GM23338 (cell line): ENCODE results near the gene SESN3. TPM values are rescaled to one million over a fixed set of nuclear protein-coding genes. Genes with fewer than 3 reads are reported as not detected.

Experiments used
- ATAC-seq: fragments of 200-7000 bp; cut with Tn5 transposase; 3 replicates; pipeline ENCODE4 v1.9.1; 2020
- DNase-seq: peaks from one replicate; pipeline ENCODE4 v3.0.0-alpha.2; 2015; ENCODE audit warnings: low spot score
- H2AFZ ChIP-seq: fragments of 200-600 bp; sonication (generic); 2 replicates; pipeline ENCODE4 v1.8.0; 2016; ENCODE audit warnings: antibody characterized with exemption, mild to moderate bottlenecking, moderate library complexity
- H3F3A ChIP-seq: fragments of 200-600 bp; sonication (generic); replicated peaks from 2 replicates; pipeline ENCODE4 v1.8.0; 2017; ENCODE audit warnings: antibody characterized with exemption, mixed run types, low read depth
- H3K27ac ChIP-seq: fragments of 200-600 bp; sonication (generic); 2 replicates; pipeline ENCODE4 v1.6.1; 2016; ENCODE audit warnings: low read depth
- H3K27me3 ChIP-seq: fragments of 200-600 bp; sonication (generic); 2 replicates; pipeline ENCODE4 v1.8.0; 2016; ENCODE audit warnings: mild to moderate bottlenecking, mixed run types, moderate library complexity; ENCODE audit not compliant: insufficient read depth
- H3K36me3 ChIP-seq: fragments of 200-600 bp; sonication (generic); 2 replicates; pipeline ENCODE4 v1.8.0; 2016; ENCODE audit warnings: mild to moderate bottlenecking; ENCODE audit not compliant: insufficient read depth
- H3K4me1 ChIP-seq: fragments of 200-600 bp; sonication (generic); 2 replicates; pipeline ENCODE4 v1.8.0; 2016; ENCODE audit warnings: mild to moderate bottlenecking, moderate library complexity; ENCODE audit not compliant: insufficient read depth
- H3K4me2 ChIP-seq: fragments of 200-600 bp; sonication (generic); 2 replicates; pipeline ENCODE4 v1.7.1; 2017; ENCODE audit warnings: mixed run types
- H3K4me3 ChIP-seq: fragments of 200-600 bp; sonication (generic); 2 replicates; pipeline ENCODE4 v1.6.1; 2016; ENCODE audit warnings: mixed run types
- H3K79me2 ChIP-seq: fragments of 200-600 bp; sonication (generic); replicated peaks from 2 replicates; pipeline ENCODE4 v1.8.0; 2017; ENCODE audit warnings: mild to moderate bottlenecking; ENCODE audit not compliant: insufficient read depth
- H3K9me2 ChIP-seq: fragments of 200-600 bp; sonication (generic); 2 replicates; pipeline ENCODE4 v1.8.0; 2017; ENCODE audit not compliant: insufficient read depth
- H4K20me1 ChIP-seq: fragments of 200-600 bp; sonication (generic); replicated peaks from 2 replicates; pipeline ENCODE4 v1.8.0; 2017; ENCODE audit warnings: mild to moderate bottlenecking; ENCODE audit not compliant: insufficient read depth
- H3K27ac Mint-ChIP-seq: 2 replicates; pipeline ENCODE4 v1.8.0; 2020; ENCODE audit warnings: inconsistent platforms, mild to moderate bottlenecking, moderate library complexity, mixed read lengths
- H3K27me3 Mint-ChIP-seq: 3 replicates; pipeline ENCODE4 v1.8.0; 2022; ENCODE audit warnings: low read depth, mild to moderate bottlenecking, moderate library complexity, mixed read lengths, inconsistent platforms; ENCODE audit not compliant: insufficient read depth, poor library complexity
- H3K36me3 Mint-ChIP-seq: 3 replicates; pipeline ENCODE4 v1.8.0; 2021; ENCODE audit warnings: low read depth, mild to moderate bottlenecking, inconsistent platforms, moderate library complexity, mixed read lengths
- H3K4me1 Mint-ChIP-seq: 3 replicates; pipeline ENCODE4 v1.8.0; 2020; ENCODE audit warnings: mild to moderate bottlenecking, inconsistent platforms, mixed read lengths
- H3K4me3 Mint-ChIP-seq: 3 replicates; pipeline ENCODE4 v1.8.0; 2021; ENCODE audit warnings: moderate library complexity, mild to moderate bottlenecking, inconsistent platforms, mixed read lengths
- H3K9me3 Mint-ChIP-seq: 3 replicates; pipeline ENCODE4 v1.8.0; 2020; ENCODE audit warnings: moderate library complexity, mild to moderate bottlenecking, inconsistent platforms, mixed read lengths
- CREB1 ChIP-seq: fragments of 250-450 bp; sonication (Bioruptor Pico); IDR thresholded peaks from 2 replicates; pipeline ENCODE4 v1.5.0; 2020; ENCODE audit warnings: low read depth, mild to moderate bottlenecking, moderate library complexity
- CTCF ChIP-seq, 2 experiments: fragments of 200-600 bp in 1 of 2; sonication (generic) in 1 of 2; conservative IDR thresholded peaks; 2 replicates each; pipeline versions ENCODE4 v1.5.1 to v1.6.1; 2016 to 2017; ENCODE audit warnings: antibody characterized with exemption in 2 of 2, low read depth in 2 of 2, mild to moderate bottlenecking in 2 of 2, moderate library complexity in 1 of 2
- ETS1 ChIP-seq: IDR thresholded peaks from 2 replicates; pipeline ENCODE4 v1.6.1; 2016; ENCODE audit warnings: antibody characterized with exemption
- EZH2 ChIP-seq: fragments of 200-600 bp; sonication (generic); IDR thresholded peaks from one replicate; pipeline ENCODE4 v1.8.0; 2017; ENCODE audit warnings: antibody characterized with exemption, mild to moderate bottlenecking, low read depth; ENCODE audit not compliant: unreplicated experiment
- polyA plus RNA-seq: library from polyadenylated mRNA; unstranded; fragments of >200 nt; fragmentation: Nextera tagmentation; extraction: Ambion mirVana; gene quantifications from 2 replicates; pipeline ENCODE4 v1.2.1, GENCODE V29; 2016
- total RNA-seq: library from RNA; depleted of rRNA; stranded (reverse); fragments of >200 nt; shearing (Covaris generic); gene quantifications from 2 replicates; pipeline ENCODE4 v1.2.3, GENCODE V29; 2014
- TF ChIP-seq, protein P1 (sequence below): fragments of 250-450 bp; sonication (Bioruptor Pico); IDR thresholded peaks from 2 replicates; pipeline ENCODE4 v1.5.0; 2020; ENCODE audit warnings: mild to moderate bottlenecking, moderate library complexity

Gene SESN3
- total and polyA plus RNA-seq, 2 experiments from 2014 or later = 5.5 to 30.5 TPM

- H3F3A ChIP-seq = no peaks in the 10 kb centered on the region
- ATAC-seq = no peak
- no peak overlapping the region for H3K4me3 Mint-ChIP-seq
- no peak overlapping the region for H2AFZ ChIP-seq
- no peaks in the 10 kb centered on the region for H3K36me3 Mint-ChIP-seq
- peaks cover 5% of the 10 kb centered on the region; the same call in 1 of the 2 replicates for H3K9me2 ChIP-seq
- H3K9me3 Mint-ChIP-seq = no peaks in the 10 kb centered on the region
- H3K27ac Mint-ChIP-seq = no peak overlapping the region
- no peaks in the 10 kb centered on the region; the same call in 1 of the 2 replicates for H3K36me3 ChIP-seq
- peaks cover 2% of the 10 kb centered on the region; the same call in 1 of the 2 replicates for H3K4me1 ChIP-seq
- no peak overlapping the region for H3K4me2 ChIP-seq
- no peak overlapping the region for H3K27ac ChIP-seq
- no peak overlapping the region for H3K4me3 ChIP-seq
- H4K20me1 ChIP-seq = 0 out of 2 replicates have a peak, but pooled peaks cover 3% of the 10 kb centered on the region
- peaks cover 2% of the 10 kb centered on the region for H3K4me1 Mint-ChIP-seq
- no peak for TF ChIP-seq EZH2
- no peak for TF ChIP-seq CTCF (conservative IDR thresholded peaks at IDR 0.05; ENCODE audit: low read depth in 2 of 2)
- no peak for TF ChIP-seq ETS1
- TF ChIP-seq CREB1 (CRISPR knock-in tag) = no peak
- TF ChIP-seq, protein P1, sequence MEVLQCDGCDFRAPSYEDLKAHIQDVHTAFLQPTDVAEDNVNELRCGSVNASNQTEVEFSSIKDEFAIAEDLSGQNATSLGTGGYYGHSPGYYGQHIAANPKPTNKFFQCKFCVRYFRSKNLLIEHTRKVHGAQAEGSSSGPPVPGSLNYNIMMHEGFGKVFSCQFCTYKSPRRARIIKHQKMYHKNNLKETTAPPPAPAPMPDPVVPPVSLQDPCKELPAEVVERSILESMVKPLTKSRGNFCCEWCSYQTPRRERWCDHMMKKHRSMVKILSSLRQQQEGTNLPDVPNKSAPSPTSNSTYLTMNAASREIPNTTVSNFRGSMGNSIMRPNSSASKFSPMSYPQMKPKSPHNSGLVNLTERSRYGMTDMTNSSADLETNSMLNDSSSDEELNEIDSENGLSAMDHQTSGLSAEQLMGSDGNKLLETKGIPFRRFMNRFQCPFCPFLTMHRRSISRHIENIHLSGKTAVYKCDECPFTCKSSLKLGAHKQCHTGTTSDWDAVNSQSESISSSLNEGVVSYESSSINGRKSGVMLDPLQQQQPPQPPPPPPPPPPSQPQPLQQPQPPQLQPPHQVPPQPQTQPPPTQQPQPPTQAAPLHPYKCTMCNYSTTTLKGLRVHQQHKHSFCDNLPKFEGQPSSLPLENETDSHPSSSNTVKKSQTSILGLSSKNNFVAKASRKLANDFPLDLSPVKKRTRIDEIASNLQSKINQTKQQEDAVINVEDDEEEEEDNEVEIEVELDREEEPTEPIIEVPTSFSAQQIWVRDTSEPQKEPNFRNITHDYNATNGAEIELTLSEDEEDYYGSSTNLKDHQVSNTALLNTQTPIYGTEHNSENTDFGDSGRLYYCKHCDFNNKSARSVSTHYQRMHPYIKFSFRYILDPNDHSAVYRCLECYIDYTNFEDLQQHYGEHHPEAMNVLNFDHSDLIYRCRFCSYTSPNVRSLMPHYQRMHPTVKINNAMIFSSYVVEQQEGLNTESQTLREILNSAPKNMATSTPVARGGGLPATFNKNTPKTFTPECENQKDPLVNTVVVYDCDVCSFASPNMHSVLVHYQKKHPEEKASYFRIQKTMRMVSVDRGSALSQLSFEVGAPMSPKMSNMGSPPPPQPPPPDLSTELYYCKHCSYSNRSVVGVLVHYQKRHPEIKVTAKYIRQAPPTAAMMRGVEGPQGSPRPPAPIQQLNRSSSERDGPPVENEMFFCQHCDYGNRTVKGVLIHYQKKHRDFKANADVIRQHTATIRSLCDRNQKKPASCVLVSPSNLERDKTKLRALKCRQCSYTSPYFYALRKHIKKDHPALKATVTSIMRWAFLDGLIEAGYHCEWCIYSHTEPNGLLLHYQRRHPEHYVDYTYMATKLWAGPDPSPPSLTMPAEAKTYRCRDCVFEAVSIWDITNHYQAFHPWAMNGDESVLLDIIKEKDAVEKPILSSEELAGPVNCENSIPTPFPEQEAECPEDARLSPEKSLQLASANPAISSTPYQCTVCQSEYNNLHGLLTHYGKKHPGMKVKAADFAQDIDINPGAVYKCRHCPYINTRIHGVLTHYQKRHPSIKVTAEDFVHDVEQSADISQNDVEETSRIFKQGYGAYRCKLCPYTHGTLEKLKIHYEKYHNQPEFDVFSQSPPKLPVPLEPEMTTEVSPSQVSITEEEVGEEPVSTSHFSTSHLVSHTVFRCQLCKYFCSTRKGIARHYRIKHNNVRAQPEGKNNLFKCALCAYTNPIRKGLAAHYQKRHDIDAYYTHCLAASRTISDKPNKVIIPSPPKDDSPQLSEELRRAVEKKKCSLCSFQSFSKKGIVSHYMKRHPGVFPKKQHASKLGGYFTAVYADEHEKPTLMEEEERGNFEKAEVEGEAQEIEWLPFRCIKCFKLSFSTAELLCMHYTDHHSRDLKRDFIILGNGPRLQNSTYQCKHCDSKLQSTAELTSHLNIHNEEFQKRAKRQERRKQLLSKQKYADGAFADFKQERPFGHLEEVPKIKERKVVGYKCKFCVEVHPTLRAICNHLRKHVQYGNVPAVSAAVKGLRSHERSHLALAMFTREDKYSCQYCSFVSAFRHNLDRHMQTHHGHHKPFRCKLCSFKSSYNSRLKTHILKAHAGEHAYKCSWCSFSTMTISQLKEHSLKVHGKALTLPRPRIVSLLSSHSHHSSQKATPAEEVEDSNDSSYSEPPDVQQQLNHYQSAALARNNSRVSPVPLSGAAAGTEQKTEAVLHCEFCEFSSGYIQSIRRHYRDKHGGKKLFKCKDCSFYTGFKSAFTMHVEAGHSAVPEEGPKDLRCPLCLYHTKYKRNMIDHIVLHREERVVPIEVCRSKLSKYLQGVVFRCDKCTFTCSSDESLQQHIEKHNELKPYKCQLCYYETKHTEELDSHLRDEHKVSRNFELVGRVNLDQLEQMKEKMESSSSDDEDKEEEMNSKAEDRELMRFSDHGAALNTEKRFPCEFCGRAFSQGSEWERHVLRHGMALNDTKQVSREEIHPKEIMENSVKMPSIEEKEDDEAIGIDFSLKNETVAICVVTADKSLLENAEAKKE (CRISPR knock-in tag) = no peak
- H3K27me3 ChIP-seq = peaks cover 61% of the 10 kb centered on the region
- DNase-seq = no peak
- H3K79me2 ChIP-seq = no peaks in the 10 kb centered on the region
- peaks cover 26% of the 10 kb centered on the region for H3K27me3 Mint-ChIP-seq
These were observed 86.4 kb downstream of the SESN3 start for GRCh38 chr11:95144313-95145235.
